Thoracic aorta (tissue), 2 donors: ENCODE data around the gene USP14. TPM values are rescaled to one million over a fixed set of nuclear protein-coding genes. Genes with fewer than 3 reads are reported as not detected.

Experiments
- ATAC-seq: fragments of 150-250 bp; one replicate; pipeline ENCODE4 v1.8.0; 2017; ENCODE audit warnings: low read depth; ENCODE audit not compliant: insufficient number of reproducible peaks, low FRiP score
- DNase-seq: peaks from one replicate; pipeline ENCODE4 v3.0.0-alpha.2; 2020; ENCODE audit warnings: low spot score
- H3K27ac ChIP-seq, 2 donors: fragments of 200-600 bp; sonication (generic); 1 replicate in 1 of 2; 2 replicates in 1 of 2; pipeline ENCODE4 v1.5.1; 2016; ENCODE audit warnings: mild to moderate bottlenecking in 2 of 2, moderate library complexity in 2 of 2
- H3K27me3 ChIP-seq: fragments of 200-600 bp; sonication (generic); replicated peaks from 2 replicates; pipeline ENCODE4 v1.6.0; 2016; ENCODE audit warnings: mild to moderate bottlenecking; ENCODE audit not compliant: insufficient read depth
- H3K36me3 ChIP-seq: fragments of 200-600 bp; sonication (generic); one replicate; pipeline ENCODE4 v1.5.1; 2016
- H3K4me1 ChIP-seq, 2 donors: fragments of 200-600 bp; sonication (generic); 1 replicate in 1 of 2; 2 replicates in 1 of 2; pipeline versions ENCODE4 v1.5.1 to v1.6.0; 2016; ENCODE audit warnings: low read depth in 2 of 2, mild to moderate bottlenecking in 1 of 2; ENCODE audit not compliant: control insufficient read depth in 1 of 2
- H3K4me3 ChIP-seq: fragments of 200-600 bp; sonication (generic); 2 replicates; pipeline ENCODE4 v1.5.1; 2016; ENCODE audit warnings: mild to moderate bottlenecking
- H3K9me3 ChIP-seq: fragments of 200-600 bp; sonication (generic); 2 replicates; pipeline ENCODE4 v1.5.1; 2016
- total RNA-seq, 2 donors: library from RNA; depleted of rRNA; stranded (reverse); fragments of >200 nt; gene quantifications; one replicate each; pipeline versions ENCODE4 v1.1.0 to v1.2.3, GENCODE V29; 2016
- TF ChIP-seq, protein P1 (sequence below): fragments of 200-600 bp; sonication (generic); IDR thresholded peaks from one replicate; pipeline ENCODE4 v1.5.1; 2019; ENCODE audit warnings: antibody characterized with exemption

Gene USP14
- total RNA-seq, 2 donors from 2014 or later, result 26.2 to 33.3 TPM

DNA sequence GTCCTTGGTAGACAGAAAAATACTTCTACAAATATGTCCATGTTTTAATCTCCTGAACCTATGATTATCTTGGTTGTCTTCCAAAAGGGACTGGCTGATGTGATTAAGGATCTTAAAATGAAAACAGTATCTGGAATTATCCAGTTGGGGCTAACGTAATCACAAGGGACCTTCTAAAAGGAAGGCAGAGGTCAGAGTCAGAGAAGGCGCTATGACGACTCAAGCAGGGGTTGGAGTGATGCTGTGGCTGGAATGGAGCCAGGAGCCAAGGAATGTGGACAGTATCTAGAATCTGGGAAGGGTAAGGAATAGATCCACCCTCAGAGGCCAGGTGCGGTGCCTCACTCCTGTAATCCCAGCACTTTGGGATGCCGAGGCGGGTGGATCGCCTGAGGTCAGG is 4.2 kb upstream of the USP14 start:
- Histone ChIP-seq H3K27ac (no peak overlapping the region), H3K4me3 (no peak overlapping the region), H3K9me3 (no peaks in the 10 kb centered on the region), H3K27me3 (no peaks in the 10 kb centered on the region), H3K4me1 (peaks cover 0 to under 1% of the 10 kb centered on the region in 2 donors), H3K36me3 (no peaks in the 10 kb centered on the region)
- DNase-seq, result no peak
- no peak for ATAC-seq
- TF ChIP-seq, protein P1, sequence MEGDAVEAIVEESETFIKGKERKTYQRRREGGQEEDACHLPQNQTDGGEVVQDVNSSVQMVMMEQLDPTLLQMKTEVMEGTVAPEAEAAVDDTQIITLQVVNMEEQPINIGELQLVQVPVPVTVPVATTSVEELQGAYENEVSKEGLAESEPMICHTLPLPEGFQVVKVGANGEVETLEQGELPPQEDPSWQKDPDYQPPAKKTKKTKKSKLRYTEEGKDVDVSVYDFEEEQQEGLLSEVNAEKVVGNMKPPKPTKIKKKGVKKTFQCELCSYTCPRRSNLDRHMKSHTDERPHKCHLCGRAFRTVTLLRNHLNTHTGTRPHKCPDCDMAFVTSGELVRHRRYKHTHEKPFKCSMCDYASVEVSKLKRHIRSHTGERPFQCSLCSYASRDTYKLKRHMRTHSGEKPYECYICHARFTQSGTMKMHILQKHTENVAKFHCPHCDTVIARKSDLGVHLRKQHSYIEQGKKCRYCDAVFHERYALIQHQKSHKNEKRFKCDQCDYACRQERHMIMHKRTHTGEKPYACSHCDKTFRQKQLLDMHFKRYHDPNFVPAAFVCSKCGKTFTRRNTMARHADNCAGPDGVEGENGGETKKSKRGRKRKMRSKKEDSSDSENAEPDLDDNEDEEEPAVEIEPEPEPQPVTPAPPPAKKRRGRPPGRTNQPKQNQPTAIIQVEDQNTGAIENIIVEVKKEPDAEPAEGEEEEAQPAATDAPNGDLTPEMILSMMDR, result no peak

DNA sequence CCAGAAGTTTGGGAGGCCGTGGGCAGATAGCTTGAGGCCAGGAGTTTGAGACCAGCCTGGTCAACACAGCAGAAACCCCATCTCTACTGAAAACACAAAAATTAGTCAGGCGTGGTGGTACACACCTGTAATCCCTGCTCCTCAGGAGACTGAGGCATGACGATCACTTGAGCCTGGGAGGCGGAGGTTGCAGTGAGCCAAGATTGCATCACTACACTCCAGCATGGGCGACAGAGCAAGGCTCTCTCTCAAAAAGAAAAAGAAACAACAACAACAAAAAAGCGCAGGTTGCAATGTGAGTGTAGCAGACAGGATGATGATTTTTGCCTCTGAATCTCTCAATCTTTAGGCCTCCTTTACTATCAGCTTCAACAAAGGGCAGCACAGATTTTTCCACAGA is 2.7 kb upstream of the USP14 start:
- no peak for DNase-seq
- no peak overlapping the region for H3K4me3 ChIP-seq
- TF ChIP-seq, protein P1, result no peak
- no peaks in the 10 kb centered on the region for H3K36me3 ChIP-seq
- no peak for ATAC-seq
- H3K27me3 ChIP-seq, result no peaks in the 10 kb centered on the region
- H3K27ac ChIP-seq, result no peak overlapping the region
- no peaks in the 10 kb centered on the region for H3K9me3 ChIP-seq
- H3K4me1 ChIP-seq, result peaks cover 9 to 16% of the 10 kb centered on the region in 2 donors

DNA sequence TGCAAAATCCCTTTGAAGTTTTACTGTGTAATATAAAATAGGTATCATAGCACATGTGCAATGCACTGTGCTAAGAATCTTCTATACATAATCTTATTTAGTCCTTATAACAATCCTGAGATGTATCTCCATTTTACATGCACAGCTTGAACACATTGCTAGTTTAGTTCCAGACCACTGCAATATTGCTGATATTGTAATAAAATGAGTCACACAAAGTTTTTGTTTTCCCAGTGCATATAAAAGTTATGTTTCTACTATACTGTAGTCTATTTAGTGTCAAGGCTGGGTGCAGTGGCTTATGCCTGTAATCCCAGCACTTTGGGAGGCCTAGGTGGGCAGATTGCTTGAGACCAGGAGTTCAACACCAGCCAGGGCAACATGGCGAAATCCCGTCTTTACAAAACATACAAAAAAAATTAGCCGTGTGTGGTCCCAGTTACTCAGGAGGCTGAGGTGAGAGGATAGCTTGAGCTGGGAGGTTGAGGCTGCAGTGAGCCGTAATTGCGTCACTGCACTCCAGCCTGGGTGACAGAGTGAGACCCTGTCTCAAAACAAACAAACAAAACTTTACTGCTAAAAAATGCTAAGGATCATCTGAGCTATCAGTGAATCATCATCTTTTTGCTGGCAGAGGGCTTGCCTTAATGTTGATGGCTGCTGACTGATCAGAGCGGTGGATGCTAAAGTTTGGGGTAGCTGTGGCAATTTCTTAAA is 1.7 kb upstream of the USP14 start:
- peaks cover 9 to 19% of the 10 kb centered on the region in 2 donors for H3K4me1 ChIP-seq
- no peak for ATAC-seq

DNA sequence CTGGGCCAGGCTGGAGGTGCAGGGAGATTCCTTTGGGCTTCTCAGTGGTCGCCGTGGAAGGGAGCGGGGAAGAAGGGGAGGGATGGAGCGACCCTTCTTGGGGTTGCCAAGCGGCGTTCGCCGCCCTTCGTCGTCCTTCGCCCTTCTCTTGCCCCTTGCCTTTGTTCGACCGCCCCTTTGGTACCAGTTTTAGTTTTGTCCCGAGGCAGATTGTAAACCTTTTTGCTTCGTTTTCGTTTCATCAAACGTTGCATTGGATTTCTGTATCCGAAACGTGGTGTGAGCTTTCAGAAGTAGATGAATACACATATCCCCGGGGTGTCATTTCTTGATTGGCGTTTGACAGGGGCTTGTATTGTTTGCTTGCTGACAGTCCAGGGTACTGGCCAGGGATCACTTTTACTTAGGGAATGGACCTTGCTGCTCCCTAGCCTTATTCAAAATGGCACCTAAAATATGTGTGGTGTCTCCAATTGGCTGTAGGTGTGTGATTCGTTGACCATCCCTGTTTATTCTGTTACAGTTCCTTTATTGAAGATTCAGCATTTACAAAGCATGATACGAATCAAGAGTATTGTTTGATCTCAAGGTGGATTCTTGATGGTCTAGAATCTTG is 788 bp downstream of the USP14 start:
- Histone ChIP-seq H3K9me3 (no peaks in the 10 kb centered on the region), H3K27me3 (no peaks in the 10 kb centered on the region), H3K36me3 (no peaks in the 10 kb centered on the region), H3K27ac (peak overlapping the region; percentile 74 to 88), H3K4me1 (peaks cover 9 to 19% of the 10 kb centered on the region in 2 donors), H3K4me3 (peak overlapping the region; percentile 93)
- no peak for DNase-seq
- ATAC-seq, result no peak
- TF ChIP-seq, protein P1, result no peak

More for the DNA sequence above, 1.7 kb upstream of the USP14 start:
- Histone ChIP-seq H3K4me3 (no peak overlapping the region), H3K36me3 (no peaks in the 10 kb centered on the region), H3K27me3 (no peaks in the 10 kb centered on the region), H3K9me3 (no peaks in the 10 kb centered on the region), H3K27ac (no peak overlapping the region)
- DNase-seq, result no peak
- TF ChIP-seq, protein P1, result no peak

DNA sequence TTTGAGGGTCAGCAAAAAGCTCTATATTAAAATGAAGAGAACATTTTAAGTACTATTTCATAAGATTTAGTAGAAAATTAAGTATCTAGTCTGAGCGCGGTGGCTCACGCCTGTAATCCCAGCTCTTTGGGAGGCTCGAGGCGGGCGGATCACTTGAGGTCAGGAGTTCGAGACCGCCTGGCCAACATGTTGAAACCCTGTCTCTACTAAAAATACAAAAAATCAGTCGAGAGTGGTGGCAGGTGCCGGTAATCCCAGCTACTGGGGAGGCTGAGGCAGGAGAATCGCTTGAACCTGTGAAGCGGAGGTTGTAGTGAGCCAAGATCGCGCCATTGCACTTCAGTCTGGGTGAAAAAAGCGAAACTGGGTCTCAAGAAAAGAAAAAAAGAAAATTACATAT is 1.6 kb downstream of the USP14 start:
- no peaks in the 10 kb centered on the region for H3K36me3 ChIP-seq
- no peaks in the 10 kb centered on the region for H3K27me3 ChIP-seq
- no peak for DNase-seq
- ATAC-seq, result no peak
- H3K4me1 ChIP-seq, result peaks cover 9 to 19% of the 10 kb centered on the region in 2 donors
- H3K27ac ChIP-seq, result no peak overlapping the region
- peak overlapping the region; percentile 93 for H3K4me3 ChIP-seq
- TF ChIP-seq, protein P1, result no peak
- no peaks in the 10 kb centered on the region for H3K9me3 ChIP-seq
